ENCODE measurements around the gene PMVK. TPM values are rescaled to one million over a fixed set of nuclear protein-coding genes. Genes with fewer than 3 reads are reported as not detected.

Gene PMVK
- total RNA-seq, 1 donor from 2014 or later = 15.6 TPM

DNA sequence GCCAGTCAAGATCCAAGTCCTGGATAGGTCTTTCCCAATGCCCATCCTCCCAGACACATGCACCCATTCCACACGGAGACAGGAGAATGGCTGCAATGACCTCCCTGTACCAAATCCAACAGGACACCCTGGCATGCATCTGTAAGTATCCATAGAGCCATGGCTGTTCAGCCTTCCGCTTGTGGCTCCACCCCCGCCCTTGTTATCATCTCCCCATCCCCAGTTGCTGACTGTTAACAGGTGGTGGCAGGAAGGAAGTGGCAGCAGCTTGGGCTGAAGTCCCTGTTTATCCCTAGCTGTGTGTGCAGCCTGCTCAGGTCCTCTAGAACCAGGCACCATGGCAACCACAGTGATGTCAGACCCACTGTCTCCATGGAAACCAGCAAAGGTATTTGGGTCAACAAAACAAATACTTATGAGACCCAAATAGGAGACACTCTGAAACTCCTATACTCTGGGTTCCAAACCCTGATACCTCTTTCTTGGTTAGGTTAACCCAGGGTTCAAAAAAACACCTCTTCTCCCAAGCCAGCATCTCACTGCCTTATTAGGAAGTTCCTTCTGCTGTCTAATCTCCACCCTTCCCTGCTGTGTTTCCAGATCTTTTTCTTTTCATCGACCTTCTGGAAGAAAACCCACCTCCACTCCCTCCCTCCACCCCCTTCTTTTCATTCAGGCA is 18.7 kb upstream of the PMVK start:
- peak; percentile 76 for DNase-seq (ENCODE audit: low read depth)
- H3K4me1 Mint-ChIP-seq (ENCODE audit: low read depth, unreplicated experiment) = peaks cover 30% of the 10 kb centered on the region
- Histone ChIP-seq H3K4me3 (ENCODE audit: insufficient read depth, low read depth, low read length) (peak overlapping the region; percentile 73), H3K9ac (ENCODE audit: low read length) (peak overlapping the region; percentile 86), H3K36me3 (ENCODE audit: insufficient read depth, low read length) (peaks cover 4% of the 10 kb centered on the region), H4K20me1 (ENCODE audit: insufficient read depth, low read length) (peaks cover 39% of the 10 kb centered on the region), H3K4me2 (ENCODE audit: low read length) (peak overlapping the region; percentile 96), H2AFZ (ENCODE audit: low read depth, low read length) (no peak overlapping the region), H3K79me2 (ENCODE audit: insufficient read depth, low read length) (peaks cover 29% of the 10 kb centered on the region), H3K4me1 (ENCODE audit: insufficient read depth, low read length) (peaks cover 26% of the 10 kb centered on the region), H3K27me3 (ENCODE audit: insufficient read depth, low read length) (no peaks in the 10 kb centered on the region), H3K27ac (ENCODE audit: low read depth, low read length) (peak overlapping the region; percentile 85), H3K9me3 (ENCODE audit: insufficient read depth, low read depth, low read length) (no peaks in the 10 kb centered on the region)
- peaks cover 15% of the 10 kb centered on the region for H3K36me3 Mint-ChIP-seq (ENCODE audit: low read depth, unreplicated experiment)
- H3K27ac Mint-ChIP-seq (ENCODE audit: unreplicated experiment) = peak overlapping the region; percentile 98
- H3K27me3 Mint-ChIP-seq (ENCODE audit: low read depth, unreplicated experiment) = no peaks in the 10 kb centered on the region
- no peaks in the 10 kb centered on the region for H3K9me3 Mint-ChIP-seq (ENCODE audit: unreplicated experiment)
- TF ChIP-seq, protein P1, sequence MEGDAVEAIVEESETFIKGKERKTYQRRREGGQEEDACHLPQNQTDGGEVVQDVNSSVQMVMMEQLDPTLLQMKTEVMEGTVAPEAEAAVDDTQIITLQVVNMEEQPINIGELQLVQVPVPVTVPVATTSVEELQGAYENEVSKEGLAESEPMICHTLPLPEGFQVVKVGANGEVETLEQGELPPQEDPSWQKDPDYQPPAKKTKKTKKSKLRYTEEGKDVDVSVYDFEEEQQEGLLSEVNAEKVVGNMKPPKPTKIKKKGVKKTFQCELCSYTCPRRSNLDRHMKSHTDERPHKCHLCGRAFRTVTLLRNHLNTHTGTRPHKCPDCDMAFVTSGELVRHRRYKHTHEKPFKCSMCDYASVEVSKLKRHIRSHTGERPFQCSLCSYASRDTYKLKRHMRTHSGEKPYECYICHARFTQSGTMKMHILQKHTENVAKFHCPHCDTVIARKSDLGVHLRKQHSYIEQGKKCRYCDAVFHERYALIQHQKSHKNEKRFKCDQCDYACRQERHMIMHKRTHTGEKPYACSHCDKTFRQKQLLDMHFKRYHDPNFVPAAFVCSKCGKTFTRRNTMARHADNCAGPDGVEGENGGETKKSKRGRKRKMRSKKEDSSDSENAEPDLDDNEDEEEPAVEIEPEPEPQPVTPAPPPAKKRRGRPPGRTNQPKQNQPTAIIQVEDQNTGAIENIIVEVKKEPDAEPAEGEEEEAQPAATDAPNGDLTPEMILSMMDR (IDR thresholded peaks at IDR 0.05; ENCODE audit: insufficient read depth, low read depth, low read length) = no peak
- TF ChIP-seq EZH2 (IDR thresholded peaks at IDR 0.05; ENCODE audit: insufficient read depth, low read length) = no peak
- peak overlapping the region; percentile 95 for H3K4me3 Mint-ChIP-seq (ENCODE audit: unreplicated experiment)
- FAIRE-seq = no peak

DNA sequence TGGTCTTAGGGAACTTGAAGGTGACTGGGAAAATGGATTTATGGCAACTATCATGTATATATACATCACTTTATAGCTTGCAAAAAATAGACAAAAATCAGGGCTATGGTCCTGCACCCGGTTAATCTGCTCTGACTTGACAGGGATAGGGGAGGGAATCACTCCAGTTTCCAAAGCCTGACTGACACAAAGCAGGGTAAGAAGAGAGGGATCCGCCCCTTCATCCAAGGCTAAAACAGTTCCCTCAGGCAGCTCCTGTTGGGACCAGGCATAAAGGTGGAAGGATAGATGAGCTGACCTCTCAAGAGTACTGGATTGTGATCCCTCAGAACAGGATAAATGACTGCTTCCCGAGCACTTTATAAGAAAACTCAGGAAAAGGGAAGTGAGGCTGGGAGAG is 18.0 kb upstream of the PMVK start:
- TF ChIP-seq, protein P1 (IDR thresholded peaks at IDR 0.05; ENCODE audit: insufficient read depth, low read depth, low read length) = no peak
- TF ChIP-seq EZH2 (IDR thresholded peaks at IDR 0.05; ENCODE audit: insufficient read depth, low read length) = no peak
- H3K27ac ChIP-seq (ENCODE audit: low read depth, low read length) = peak overlapping the region; percentile 25
- peak overlapping the region; percentile 95 for H3K4me3 Mint-ChIP-seq (ENCODE audit: unreplicated experiment)
- FAIRE-seq (no peak), DNase-seq (ENCODE audit: low read depth) (no peak)
- H3K27ac Mint-ChIP-seq (ENCODE audit: unreplicated experiment) = peak overlapping the region; percentile 98
- H3K27me3 Mint-ChIP-seq (ENCODE audit: low read depth, unreplicated experiment) = no peaks in the 10 kb centered on the region
- H3K4me1 Mint-ChIP-seq (ENCODE audit: low read depth, unreplicated experiment) = peaks cover 30% of the 10 kb centered on the region
- no peak overlapping the region for H2AFZ ChIP-seq (ENCODE audit: low read depth, low read length)
- peaks cover 26% of the 10 kb centered on the region for H3K4me1 ChIP-seq (ENCODE audit: insufficient read depth, low read length)
- H3K27me3 ChIP-seq (ENCODE audit: insufficient read depth, low read length) = no peaks in the 10 kb centered on the region
- H3K79me2 ChIP-seq (ENCODE audit: insufficient read depth, low read length) = peaks cover 25% of the 10 kb centered on the region
- peak overlapping the region; percentile 86 for H3K9ac ChIP-seq (ENCODE audit: low read length)
- no peak overlapping the region for H3K4me3 ChIP-seq (ENCODE audit: insufficient read depth, low read depth, low read length)
- H3K9me3 ChIP-seq (ENCODE audit: insufficient read depth, low read depth, low read length) = no peaks in the 10 kb centered on the region
- peaks cover 15% of the 10 kb centered on the region for H3K36me3 Mint-ChIP-seq (ENCODE audit: low read depth, unreplicated experiment)
- peak overlapping the region; percentile 96 for H3K4me2 ChIP-seq (ENCODE audit: low read length)
- H3K36me3 ChIP-seq (ENCODE audit: insufficient read depth, low read length) = peaks cover 4% of the 10 kb centered on the region
- H3K9me3 Mint-ChIP-seq (ENCODE audit: unreplicated experiment) = no peaks in the 10 kb centered on the region
- H4K20me1 ChIP-seq (ENCODE audit: insufficient read depth, low read length) = peaks cover 39% of the 10 kb centered on the region

DNA sequence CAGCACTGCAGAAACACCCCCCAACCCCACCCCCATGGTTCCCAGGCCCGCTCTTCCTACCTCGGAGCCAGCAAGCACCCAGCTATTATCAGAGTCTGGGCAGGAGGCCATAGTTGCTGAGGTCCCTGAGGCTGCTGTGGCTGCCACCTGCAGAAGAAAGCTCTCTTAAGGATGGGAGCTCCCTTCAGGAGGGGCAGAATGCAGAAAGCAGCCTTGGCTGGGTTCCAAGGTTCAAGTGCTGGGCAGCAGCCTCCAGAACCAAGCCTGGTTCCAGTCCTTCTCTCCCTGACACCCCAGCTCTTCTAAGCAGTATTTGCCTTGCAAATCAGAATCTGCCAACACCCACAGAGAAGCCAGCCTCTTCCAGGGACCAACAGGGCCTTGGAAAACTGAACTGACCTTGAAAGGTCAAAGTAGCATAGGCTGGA is 17.1 kb upstream of the PMVK start:
- Histone ChIP-seq H3K9ac (ENCODE audit: low read length) (no peak overlapping the region), H4K20me1 (ENCODE audit: insufficient read depth, low read length) (peaks cover 42% of the 10 kb centered on the region), H3K27me3 (ENCODE audit: insufficient read depth, low read length) (no peaks in the 10 kb centered on the region), H3K4me1 (ENCODE audit: insufficient read depth, low read length) (peaks cover 26% of the 10 kb centered on the region), H3K9me3 (ENCODE audit: insufficient read depth, low read depth, low read length) (no peaks in the 10 kb centered on the region), H3K79me2 (ENCODE audit: insufficient read depth, low read length) (peaks cover 22% of the 10 kb centered on the region), H3K4me3 (ENCODE audit: insufficient read depth, low read depth, low read length) (no peak overlapping the region), H2AFZ (ENCODE audit: low read depth, low read length) (no peak overlapping the region), H3K27ac (ENCODE audit: low read depth, low read length) (no peak overlapping the region), H3K36me3 (ENCODE audit: insufficient read depth, low read length) (peaks cover 4% of the 10 kb centered on the region), H3K4me2 (ENCODE audit: low read length) (no peak overlapping the region)
- H3K36me3 Mint-ChIP-seq (ENCODE audit: low read depth, unreplicated experiment) = peaks cover 16% of the 10 kb centered on the region
- H3K27me3 Mint-ChIP-seq (ENCODE audit: low read depth, unreplicated experiment) = no peaks in the 10 kb centered on the region
- no peak overlapping the region for H3K27ac Mint-ChIP-seq (ENCODE audit: unreplicated experiment)
- TF ChIP-seq, protein P1 (IDR thresholded peaks at IDR 0.05; ENCODE audit: insufficient read depth, low read depth, low read length) = no peak
- TF ChIP-seq EZH2 (IDR thresholded peaks at IDR 0.05; ENCODE audit: insufficient read depth, low read length) = no peak
- FAIRE-seq = no peak
- peaks cover 30% of the 10 kb centered on the region for H3K4me1 Mint-ChIP-seq (ENCODE audit: low read depth, unreplicated experiment)
- no peak for DNase-seq (ENCODE audit: low read depth)
- no peaks in the 10 kb centered on the region for H3K9me3 Mint-ChIP-seq (ENCODE audit: unreplicated experiment)
- H3K4me3 Mint-ChIP-seq (ENCODE audit: unreplicated experiment) = peak overlapping the region; percentile 45

All from astrocyte (in vitro differentiated cells and primary cell).